K562 (cell line): ENCODE data around the gene SLC25A10. TPM values are rescaled to one million over a fixed set of nuclear protein-coding genes. Genes with fewer than 3 reads are reported as not detected.

Experiments used
- ARID1B ChIP-seq: fragments of 450-650 bp; IDR thresholded peaks from 2 replicates; pipeline ENCODE4 v1.6.1; 2016; ENCODE audit warnings: antibody characterized with exemption, mild to moderate bottlenecking, inconsistent platforms
- ARID4B ChIP-seq: sonication (generic); formaldehyde crosslinking; IDR thresholded peaks from 2 replicates; pipeline ENCODE4 v1.8.0; 2022; ENCODE audit warnings: mild to moderate bottlenecking, missing genetic modification reagents
- C11orf30 ChIP-seq: fragments of 450-650 bp; IDR thresholded peaks from 2 replicates; pipeline ENCODE4 v1.6.1; 2016; ENCODE audit warnings: low read depth, mild to moderate bottlenecking
- CCNT2 ChIP-seq: IDR thresholded peaks from 2 replicates; pipeline ENCODE4 v1.6.1; 2011; ENCODE audit warnings: borderline replicate concordance, low read depth, mild to moderate bottlenecking, moderate library complexity, mixed read lengths, low read length; ENCODE audit not compliant: insufficient read length; ENCODE audit errors: extremely low read depth
- COPS2 ChIP-seq: fragments of 450-650 bp; conservative IDR thresholded peaks from 2 replicates; pipeline ENCODE4 v1.6.1; 2016; ENCODE audit warnings: mild to moderate bottlenecking, moderate library complexity
- ETV1 ChIP-seq: fragments of 450-650 bp; conservative IDR thresholded peaks from 2 replicates; pipeline ENCODE4 v1.6.1; 2016; ENCODE audit warnings: missing genetic modification characterization, control low read depth, low read depth, missing compliant biosample characterization
- FOXP1 ChIP-seq: sonication (generic); formaldehyde crosslinking; IDR thresholded peaks from 2 replicates; pipeline ENCODE4 v1.8.0; 2022; ENCODE audit warnings: mild to moderate bottlenecking, missing genetic modification reagents
- HDAC3 ChIP-seq: fragments of 450-650 bp; IDR thresholded peaks from 2 replicates; pipeline ENCODE4 v1.6.1; 2018; ENCODE audit warnings: borderline replicate concordance, mild to moderate bottlenecking, moderate library complexity; ENCODE audit not compliant: partially characterized antibody
- HDAC6 ChIP-seq: IDR thresholded peaks from 2 replicates; pipeline ENCODE4 v1.6.1; 2012; ENCODE audit warnings: low read depth, mild to moderate bottlenecking, control low read depth, inconsistent platforms, low read length, moderate library complexity
- HNRNPK ChIP-seq: fragments of 200-400 bp; formaldehyde crosslinking; IDR thresholded peaks from one replicate; pipeline ENCODE4 v1.6.1; 2018; ENCODE audit warnings: mild to moderate bottlenecking, low read depth, low read length; ENCODE audit not compliant: poor library complexity, severe bottlenecking
- KDM2B ChIP-seq: fragments of 250-450 bp; sonication (Bioruptor Pico); IDR thresholded peaks from 2 replicates; pipeline ENCODE4 v1.8.0; 2021; ENCODE audit warnings: mild to moderate bottlenecking, moderate library complexity
- NFYB ChIP-seq: IDR thresholded peaks from 2 replicates; pipeline ENCODE4 v1.6.1; 2011; ENCODE audit warnings: mild to moderate bottlenecking, moderate library complexity; ENCODE audit not compliant: insufficient read length; ENCODE audit errors: extremely low read depth
- NR1H2 ChIP-seq: sonication (generic); formaldehyde crosslinking; IDR thresholded peaks from 2 replicates; pipeline ENCODE4 v1.4.0; 2020; ENCODE audit warnings: mild to moderate bottlenecking, missing genetic modification reagents
- RBM34 ChIP-seq: fragments of 200-400 bp; formaldehyde crosslinking; IDR thresholded peaks from 2 replicates; pipeline ENCODE4 v1.6.1; 2018; ENCODE audit warnings: low read length, borderline replicate concordance; ENCODE audit not compliant: insufficient read depth
- RFX7 ChIP-seq: fragments of 250-450 bp; sonication (Bioruptor Pico); IDR thresholded peaks from 2 replicates; pipeline ENCODE4 v1.5.1; 2021; ENCODE audit warnings: mild to moderate bottlenecking
- SOX6 ChIP-seq: fragments of 450-650 bp; IDR thresholded peaks from 2 replicates; pipeline ENCODE4 v1.6.1; 2014; ENCODE audit warnings: mild to moderate bottlenecking
- TBP ChIP-seq: optimal IDR thresholded peaks from 2 replicates; pipeline ENCODE3; 2011; ENCODE audit warnings: low read depth, low read length, improper control_type of control experiment
- TEAD1 ChIP-seq, 2 experiments: fragments of 450-650 bp in 1 of 2; sonication (generic) in 1 of 2; formaldehyde crosslinking; IDR thresholded peaks; 2 replicates each; pipeline versions ENCODE4 v1.4.0 to v1.8.0; 2020 to 2022; ENCODE audit warnings: mild to moderate bottlenecking in 2 of 2, missing genetic modification reagents in 1 of 2
- TEAD4 ChIP-seq, 2 experiments: sonication (generic) in 1 of 2; formaldehyde crosslinking in 1 of 2; IDR thresholded peaks; 2 replicates each; pipeline versions ENCODE4 v1.6.1 to v1.8.0; 2012 to 2022; ENCODE audit warnings: borderline replicate concordance in 1 of 2, inconsistent platforms in 1 of 2, low read length in 1 of 2, mild to moderate bottlenecking in 1 of 2, missing genetic modification reagents in 1 of 2
- ZFP91 ChIP-seq: sonication (generic); formaldehyde crosslinking; IDR thresholded peaks from 2 replicates; pipeline ENCODE4 v1.8.0; 2022; ENCODE audit warnings: mild to moderate bottlenecking, missing genetic modification reagents
- ZFX ChIP-seq: sonication (generic); formaldehyde crosslinking; IDR thresholded peaks from 2 replicates; pipeline ENCODE4 v1.8.0; 2022; ENCODE audit warnings: mild to moderate bottlenecking, missing genetic modification reagents, moderate library complexity
- polyA plus RNA-seq, 8 experiments: library from polyadenylated mRNA; depleted of rRNA in 4 of 8; stranded (reverse) in 5 of 8; unstranded in 3 of 8; fragments of >200 nt; fragmentation: Nextera tagmentation in 2 of 8; fragmentation: Illumina TruSeq in 1 of 8; extraction: Ambion mirVana in 2 of 8; extraction: Trizol in 1 of 8; gene quantifications; 2 replicates each; pipeline versions ENCODE4 v1.2.1 to v1.2.3, GENCODE V29; 2011 to 2014; ENCODE audit warnings: inconsistent platforms in 1 of 8, missing spikeins in 1 of 8
- total RNA-seq, 7 experiments: library from RNA; depleted of rRNA in 6 of 7; stranded (reverse); fragments of >200 nt in 6 of 7; fragmentation: Illumina TruSeq in 2 of 7; extraction: Trizol in 2 of 7; gene quantifications; 2 replicates each; pipeline versions ENCODE4 v1.2.1 to v1.2.3, GENCODE V29; 2011 to 2021; ENCODE audit warnings: low replicate concordance in 1 of 7

The SLC25A10 gene
- total and polyA plus RNA-seq, 9 of the 15 experiments (the other 6 are each of a cell fraction or from before 2014, with no cell fraction given): 0.10 to 85.6 (median 34.3) TPM

- TF ChIP-seq ARID4B (CRISPR knock-in tag) (peak; percentile 33), ETV1 (tag) (no peak), HDAC6 (no peak), HDAC3 (no peak), ZFP91 (CRISPR knock-in tag) (no peak), ARID1B (no peak), TBP (peak; percentile 58), NR1H2 (no peak), FOXP1 (CRISPR knock-in tag) (no peak), TEAD4 (IDR thresholded peaks at IDR 0.05; ENCODE audit: low read length) (peak; percentile 70), TEAD4 (CRISPR knock-in tag; IDR thresholded peaks at IDR 0.05; ENCODE audit: borderline replicate concordance) (no peak), C11orf30 (peak; percentile 88), CCNT2 (peak; percentile 31), COPS2 (no peak), RFX7 (CRISPR knock-in tag) (no peak), TEAD1 (CRISPR knock-in tag; IDR thresholded peaks at IDR 0.05) (peak; percentile 71 to 99; a peak in 3 of 4 replicates), RBM34 (no peak), ZFX (CRISPR knock-in tag) (peak; percentile 57), KDM2B (no peak), SOX6 (peak; percentile 74; the same call in 1 of the 2 replicates), HNRNPK (no peak), NFYB (peak; percentile 94)
Measured at GRCh38 chr17:81683584-81684441, 28.3 kb upstream of the SLC25A10 start, which contains the start of the genes ARL16 and HGS (continued).
